HFF-Myc (cell line): ENCODE measurements around the gene STEAP3.

ENCODE experiments used
- DNase-seq: peaks from one replicate; pipeline ENCODE4 v3.0.0-alpha.2; 2011; ENCODE audit warnings: low read depth; ENCODE audit errors: extremely low read depth
- H3K4me3 ChIP-seq: replicated peaks from 2 replicates; pipeline ENCODE4 v1.5.1; 2011; ENCODE audit warnings: low read depth, mild to moderate bottlenecking, control low read depth, low read length
- TF ChIP-seq, protein P1 (sequence below): IDR thresholded peaks from 2 replicates; pipeline ENCODE4 v1.5.1; 2012; ENCODE audit warnings: mild to moderate bottlenecking, low read depth, low read length, control low read depth; ENCODE audit errors: missing control alignments

STEAP3 gene

DNA sequence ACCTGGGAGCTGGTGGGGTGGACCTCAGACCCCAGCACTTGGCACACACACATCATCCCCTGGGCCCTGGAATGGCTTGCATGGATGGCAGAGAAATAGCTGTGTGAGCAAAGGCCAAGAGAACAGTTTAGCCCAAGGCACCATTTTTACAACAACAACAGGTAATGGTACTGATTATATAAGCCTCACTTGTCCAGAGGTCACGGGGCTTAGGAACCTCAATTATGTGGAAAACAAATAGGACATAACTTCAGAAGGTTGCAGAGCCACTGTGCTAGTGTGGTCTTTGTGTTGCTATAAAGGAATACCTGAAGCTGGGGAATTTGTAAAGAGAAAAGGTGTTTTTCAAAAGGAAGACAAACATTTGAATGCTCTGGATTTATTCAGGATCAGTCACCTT, 13.2 kb downstream of the STEAP3 start:
- TF ChIP-seq, protein P1, sequence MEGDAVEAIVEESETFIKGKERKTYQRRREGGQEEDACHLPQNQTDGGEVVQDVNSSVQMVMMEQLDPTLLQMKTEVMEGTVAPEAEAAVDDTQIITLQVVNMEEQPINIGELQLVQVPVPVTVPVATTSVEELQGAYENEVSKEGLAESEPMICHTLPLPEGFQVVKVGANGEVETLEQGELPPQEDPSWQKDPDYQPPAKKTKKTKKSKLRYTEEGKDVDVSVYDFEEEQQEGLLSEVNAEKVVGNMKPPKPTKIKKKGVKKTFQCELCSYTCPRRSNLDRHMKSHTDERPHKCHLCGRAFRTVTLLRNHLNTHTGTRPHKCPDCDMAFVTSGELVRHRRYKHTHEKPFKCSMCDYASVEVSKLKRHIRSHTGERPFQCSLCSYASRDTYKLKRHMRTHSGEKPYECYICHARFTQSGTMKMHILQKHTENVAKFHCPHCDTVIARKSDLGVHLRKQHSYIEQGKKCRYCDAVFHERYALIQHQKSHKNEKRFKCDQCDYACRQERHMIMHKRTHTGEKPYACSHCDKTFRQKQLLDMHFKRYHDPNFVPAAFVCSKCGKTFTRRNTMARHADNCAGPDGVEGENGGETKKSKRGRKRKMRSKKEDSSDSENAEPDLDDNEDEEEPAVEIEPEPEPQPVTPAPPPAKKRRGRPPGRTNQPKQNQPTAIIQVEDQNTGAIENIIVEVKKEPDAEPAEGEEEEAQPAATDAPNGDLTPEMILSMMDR: no peak
- DNase-seq: no peak

DNA sequence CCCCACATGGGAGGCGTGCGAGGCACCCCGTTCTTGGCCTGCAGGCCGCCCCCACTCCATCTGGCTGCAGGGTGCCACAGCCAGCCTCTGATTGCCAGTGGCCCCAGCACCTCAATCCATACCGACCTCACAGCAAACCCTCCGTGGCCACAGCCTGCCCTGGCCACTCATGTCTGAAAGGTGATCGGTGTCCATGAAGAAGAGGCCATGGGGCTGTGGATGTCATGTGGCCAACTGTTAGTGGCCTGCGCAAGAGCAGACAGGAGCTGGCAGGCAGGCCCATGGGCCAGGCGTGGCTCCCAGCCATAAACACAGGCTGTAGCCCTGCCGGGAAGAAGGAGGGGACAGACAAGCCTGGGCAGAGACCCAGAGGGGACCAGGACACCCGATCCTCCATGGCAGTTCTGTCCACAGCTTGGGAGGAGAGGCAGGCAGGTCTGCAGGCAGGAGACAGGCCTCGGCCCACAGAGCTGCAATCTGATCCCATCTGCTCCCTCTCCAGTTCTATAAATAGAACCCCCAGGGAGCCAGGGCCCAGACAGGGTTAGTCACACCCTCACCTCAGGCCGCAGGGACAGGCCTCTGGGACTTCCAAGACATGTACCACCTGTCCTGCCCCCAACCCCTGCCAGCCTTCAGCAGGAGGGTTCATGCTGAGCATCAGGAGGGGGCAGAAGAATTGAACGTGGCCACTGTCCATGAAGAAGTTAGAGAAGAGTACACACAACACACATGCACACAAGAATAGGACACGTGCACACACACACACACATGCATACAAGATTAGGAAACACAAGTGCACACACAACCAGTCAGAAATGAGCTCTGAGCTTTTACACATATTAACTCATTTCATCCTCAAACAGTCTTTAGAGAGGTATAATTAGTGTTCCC, 16.9 kb downstream of the STEAP3 start:
- DNase-seq: peak; percentile 56
- TF ChIP-seq, protein P1: no peak

More for the DNA sequence above, 13.2 kb downstream of the STEAP3 start:
- no peak overlapping the region for H3K4me3 ChIP-seq

DNA sequence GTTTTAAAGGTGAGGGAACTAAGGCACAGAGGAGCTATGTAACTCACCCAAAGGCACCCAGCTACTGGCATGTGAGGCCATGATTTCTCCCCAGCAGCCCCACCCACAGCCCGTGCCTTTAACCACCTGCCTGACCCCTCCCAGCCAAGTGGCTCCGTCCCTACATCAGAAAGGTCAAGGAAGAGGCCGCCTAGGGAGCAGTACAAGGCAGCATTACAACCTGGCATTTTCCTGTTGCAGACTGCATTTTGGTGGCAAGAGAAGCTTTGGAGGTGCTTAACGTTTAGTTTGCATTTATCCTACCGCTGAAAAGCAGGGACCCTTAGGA, 17.5 kb downstream of the STEAP3 start:
- TF ChIP-seq, protein P1: no peak
- DNase-seq: no peak

More for the DNA sequence above, 16.9 kb downstream of the STEAP3 start:
- no peak overlapping the region for H3K4me3 ChIP-seq

DNA sequence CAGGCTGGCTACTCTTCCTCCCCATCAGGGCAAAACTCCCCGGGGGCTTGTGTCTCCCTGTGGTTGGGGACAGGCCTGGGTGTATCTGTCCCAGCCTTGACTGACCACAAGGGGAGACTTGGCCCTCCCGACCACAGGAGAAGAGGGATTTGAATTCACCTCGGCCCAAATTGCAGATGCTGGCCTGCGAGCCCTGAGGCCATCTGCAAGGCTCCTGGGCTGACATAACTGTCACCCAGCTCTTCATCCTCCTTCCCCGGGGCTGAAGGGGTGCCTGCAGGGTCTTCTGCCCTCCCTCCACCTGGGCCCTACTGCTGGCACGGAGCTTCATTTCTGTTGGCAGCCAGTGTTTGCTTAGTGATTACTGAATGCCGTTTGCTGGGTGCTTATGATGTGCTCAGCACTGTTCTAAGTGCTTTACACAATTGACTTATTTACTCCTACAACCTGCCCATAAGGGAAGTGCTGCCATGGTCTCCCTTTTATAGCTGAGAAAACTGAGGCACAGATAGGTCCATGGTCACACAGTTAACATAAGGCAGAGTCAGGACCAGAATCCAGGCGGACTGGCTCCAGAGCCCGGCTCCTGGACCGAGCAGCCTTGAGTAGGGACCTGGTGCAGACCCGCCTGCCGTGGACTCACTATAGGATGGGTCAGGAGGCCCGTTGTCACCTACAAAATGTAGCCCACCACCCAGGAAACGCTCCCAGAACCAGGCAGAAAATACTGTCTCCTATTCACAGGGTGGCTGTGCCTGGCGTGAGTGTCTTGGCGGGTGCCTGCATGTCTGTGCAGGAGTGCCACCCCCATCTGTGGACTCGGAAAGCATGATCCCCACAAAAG, 18.9 kb downstream of the STEAP3 start:
- no peak for DNase-seq
- TF ChIP-seq, protein P1: no peak
- H3K4me3 ChIP-seq: no peak overlapping the region

More for the DNA sequence above, 17.5 kb downstream of the STEAP3 start:
- H3K4me3 ChIP-seq: no peak overlapping the region

DNA sequence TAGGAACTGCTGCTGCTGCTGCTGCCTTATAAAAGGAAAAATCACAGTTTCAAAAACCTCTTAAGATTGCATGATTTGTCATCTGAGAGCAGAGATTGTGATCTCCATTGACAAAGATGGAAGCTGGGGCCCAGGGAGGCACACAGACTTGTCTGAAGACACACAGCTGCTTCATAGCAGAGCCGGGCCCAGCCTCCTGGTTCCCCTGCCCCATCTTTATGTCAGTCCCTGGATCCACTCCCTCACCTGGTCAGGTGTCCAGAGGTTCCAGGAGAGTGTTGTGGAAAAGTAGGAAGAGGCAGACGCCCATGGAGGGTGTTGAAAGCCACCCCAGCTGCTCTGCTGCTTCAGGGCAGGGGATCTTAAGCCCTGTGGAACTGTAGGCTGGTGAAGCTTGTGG, 20.0 kb downstream of the STEAP3 start:
- TF ChIP-seq, protein P1: no peak
- H3K4me3 ChIP-seq: no peak overlapping the region
- no peak for DNase-seq

DNA sequence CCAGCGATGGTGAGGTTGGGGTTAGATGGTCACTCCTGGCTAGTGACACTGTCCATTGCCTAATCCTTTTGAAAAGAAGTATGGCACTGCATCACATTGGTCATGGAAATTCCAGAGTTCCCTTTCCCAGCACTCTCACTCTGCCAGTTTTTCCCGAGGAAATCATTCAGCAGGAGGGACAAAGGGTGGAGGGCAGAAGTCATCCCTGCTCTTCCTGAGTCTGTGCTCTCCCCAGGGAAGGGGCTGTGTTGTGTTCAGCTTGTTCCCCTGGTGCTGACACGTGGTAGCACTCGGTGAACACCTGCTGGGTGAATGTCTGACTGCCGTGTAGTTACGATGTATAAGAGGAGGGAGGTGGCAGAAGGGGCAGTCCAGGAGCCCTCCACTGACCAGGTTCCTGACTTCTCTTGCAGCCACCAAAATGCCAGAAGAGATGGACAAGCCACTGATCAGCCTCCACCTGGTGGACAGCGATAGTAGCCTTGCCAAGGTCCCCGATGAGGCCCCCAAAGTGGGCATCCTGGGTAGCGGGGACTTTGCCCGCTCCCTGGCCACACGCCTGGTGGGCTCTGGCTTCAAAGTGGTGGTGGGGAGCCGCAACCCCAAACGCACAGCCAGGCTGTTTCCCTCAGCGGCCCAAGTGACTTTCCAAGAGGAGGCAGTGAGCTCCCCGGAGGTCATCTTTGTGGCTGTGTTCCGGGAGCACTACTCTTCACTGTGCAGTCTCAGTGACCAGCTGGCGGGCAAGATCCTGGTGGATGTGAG, 21.6 kb downstream of the STEAP3 start:
- DNase-seq: no peak
- TF ChIP-seq, protein P1: no peak

More for the DNA sequence above, 21.6 kb downstream of the STEAP3 start:
- H3K4me3 ChIP-seq: no peak overlapping the region
